HepG2 (cell line): Measurements from ENCODE around the gene HSD17B8. TPM values are rescaled to one million over a fixed set of nuclear protein-coding genes. Genes with fewer than 3 reads are reported as not detected.

Experiments
- ADNP ChIP-seq: sonication (generic); formaldehyde crosslinking; IDR thresholded peaks from 2 replicates; pipeline ENCODE4 v1.4.0; 2020; ENCODE audit warnings: missing genetic modification reagents
- AHDC1 ChIP-seq: sonication (generic); formaldehyde crosslinking; IDR thresholded peaks from 2 replicates; pipeline ENCODE4 v1.5.1; 2020; ENCODE audit warnings: mild to moderate bottlenecking, missing genetic modification reagents, borderline replicate concordance
- DMAP1 ChIP-seq: IDR thresholded peaks from 2 replicates; pipeline ENCODE4 v1.6.1; 2016
- ELF3 ChIP-seq: IDR thresholded peaks from 2 replicates; pipeline ENCODE4 v1.6.1; 2016; ENCODE audit warnings: missing genetic modification reagents, missing compliant biosample characterization
- EZH2 ChIP-seq: conservative IDR thresholded peaks from 2 replicates; pipeline ENCODE4 v1.6.1; 2012; ENCODE audit warnings: mild to moderate bottlenecking, low read depth, low read length, moderate library complexity
- GZF1 ChIP-seq: sonication (generic); formaldehyde crosslinking; IDR thresholded peaks from 2 replicates; pipeline ENCODE4 v1.5.1; 2020; ENCODE audit warnings: mild to moderate bottlenecking, missing genetic modification reagents
- MAZ ChIP-seq, 2 experiments: sonication (generic) in 1 of 2; formaldehyde crosslinking in 1 of 2; IDR thresholded peaks; 2 replicates each; pipeline versions ENCODE4 v1.5.0 to v1.6.1; 2012 to 2020; ENCODE audit warnings: low read depth in 2 of 2, mild to moderate bottlenecking in 2 of 2, borderline replicate concordance in 1 of 2, improper control_type of control experiment in 1 of 2, low read length in 1 of 2, missing genetic modification reagents in 1 of 2, moderate library complexity in 1 of 2
- MLX ChIP-seq: IDR thresholded peaks from 2 replicates; pipeline ENCODE4 v1.6.1; 2016
- REPIN1 ChIP-seq: sonication (generic); formaldehyde crosslinking; IDR thresholded peaks from 2 replicates; pipeline ENCODE4 v1.8.0; 2022; ENCODE audit warnings: missing genetic modification reagents, low read depth, mild to moderate bottlenecking, borderline replicate concordance
- SIN3A ChIP-seq: IDR thresholded peaks from 2 replicates; pipeline ENCODE4 v1.6.1; 2011; ENCODE audit warnings: low read depth, mild to moderate bottlenecking, control low read depth, low read length, borderline replicate concordance
- THAP7 ChIP-seq: sonication (generic); formaldehyde crosslinking; IDR thresholded peaks from 2 replicates; pipeline ENCODE4 v1.8.1; 2023; ENCODE audit warnings: mild to moderate bottlenecking, missing genetic modification reagents
- ZBTB34 ChIP-seq: sonication (generic); formaldehyde crosslinking; IDR thresholded peaks from 2 replicates; pipeline ENCODE4 v1.8.0; 2022; ENCODE audit warnings: mild to moderate bottlenecking, missing genetic modification reagents
- ZBTB37 ChIP-seq: sonication (generic); formaldehyde crosslinking; IDR thresholded peaks from 2 replicates; pipeline ENCODE4 v1.4.0; 2020; ENCODE audit warnings: mild to moderate bottlenecking, missing genetic modification reagents
- ZC3H13 ChIP-seq: sonication (generic); formaldehyde crosslinking; IDR thresholded peaks from 2 replicates; pipeline ENCODE4 v1.8.1; 2023; ENCODE audit warnings: mild to moderate bottlenecking, missing genetic modification reagents, moderate library complexity
- ZNF18 ChIP-seq: sonication (generic); formaldehyde crosslinking; IDR thresholded peaks from 2 replicates; pipeline ENCODE4 v1.8.0; 2022; ENCODE audit warnings: mild to moderate bottlenecking, missing genetic modification reagents; ENCODE audit not compliant: insufficient replicate concordance
- ZNF629 ChIP-seq: sonication (generic); formaldehyde crosslinking; conservative IDR thresholded peaks from 2 replicates; pipeline ENCODE4 v1.5.0; 2020; ENCODE audit warnings: missing genetic modification reagents
- polyA plus RNA-seq, 8 experiments: library from polyadenylated mRNA; depleted of rRNA in 3 of 8; stranded (reverse) in 7 of 8; unstranded in 1 of 8; fragments of >200 nt; fragmentation: Illumina TruSeq in 4 of 8; extraction: Trizol in 4 of 8; gene quantifications; 2 replicates each; pipeline versions ENCODE4 v1.2.1 to v1.2.3, GENCODE V29; 2011 to 2016; ENCODE audit warnings: low read depth in 4 of 8, missing spikeins in 1 of 8, mixed read lengths in 1 of 8; ENCODE audit not compliant: insufficient read depth in 1 of 8
- total RNA-seq, 5 experiments: library from RNA; depleted of rRNA; stranded (reverse); fragments of >200 nt; fragmentation: Illumina TruSeq; extraction: Trizol; gene quantifications; 2 replicates each; pipeline ENCODE4 v1.2.3, GENCODE V29; 2016; ENCODE audit warnings: low read depth in 1 of 5

HSD17B8 gene
- total and polyA plus RNA-seq, 2 of the 13 experiments (the other 11 are each of a cell fraction or from before 2014, with no cell fraction given), result 12.6 to 20.1 TPM

- TF ChIP-seq AHDC1 (CRISPR knock-in tag) (no peak; the same call in 1 of the 2 replicates), THAP7 (CRISPR knock-in tag) (0 out of 2 replicates have a peak, but pooled peaks have one; percentile 56), ZBTB37 (CRISPR knock-in tag) (no peak), DMAP1 (CRISPR knock-in tag) (peak; percentile 69), MAZ (IDR thresholded peaks at IDR 0.05; ENCODE audit: borderline replicate concordance, low read depth, low read length) (no peak), MAZ (CRISPR knock-in tag; IDR thresholded peaks at IDR 0.05; ENCODE audit: low read depth) (peak; percentile 73), SIN3A (peak; percentile 61; the same call in 1 of the 2 replicates), GZF1 (CRISPR knock-in tag) (peak; percentile 49), ZBTB34 (CRISPR knock-in tag) (no peak), ADNP (CRISPR knock-in tag) (no peak), ZNF18 (CRISPR knock-in tag) (peak; percentile 56), ELF3 (CRISPR knock-in tag) (no peak; the same call in 1 of the 2 replicates), REPIN1 (CRISPR knock-in tag) (peak; percentile 93), MLX (CRISPR knock-in tag) (no peak), ZNF629 (CRISPR knock-in tag) (no peak), ZC3H13 (CRISPR knock-in tag) (peak; percentile 84; the same call in 1 of the 2 replicates), EZH2 (no peak)
Observed at GRCh38 chr6:33248932-33249731, 44.7 kb downstream of the HSD17B8 start (continued).
